ENCODE results near the gene GCC2.
"Not testable (repeated sequence)": the region's sequence is repeated elsewhere in the genome, so short reads cannot be mapped to it uniquely, and the experiment has no call there.

The GCC2 gene

DNA sequence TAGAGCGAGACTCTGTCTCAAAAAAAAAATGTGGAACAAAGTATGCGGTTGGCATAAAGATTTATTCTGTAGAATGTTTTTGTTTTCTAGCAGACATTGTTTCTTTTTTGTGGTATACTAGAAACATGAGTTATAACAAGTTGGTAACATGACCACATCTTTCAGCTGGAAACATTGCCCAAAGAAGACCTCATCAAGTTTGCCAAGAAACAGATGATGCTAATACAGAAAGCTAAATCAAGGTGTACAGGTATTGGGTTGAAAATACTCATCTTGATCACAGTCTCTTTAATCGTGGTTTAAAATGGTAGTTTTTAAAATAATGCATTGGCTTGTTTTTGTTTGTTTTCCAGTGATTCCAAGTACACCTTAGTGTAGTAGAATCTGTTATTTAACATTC, 1.9 kb downstream of the GCC2 start:
- H3K27me3 ChIP-seq (ENCODE audit: insufficient read depth, poor library complexity, severe bottlenecking) = no peaks in the 10 kb centered on the region
- DNase-seq (ENCODE audit: low read depth in 1 of 2, low spot score in 1 of 2) = no peak
- no peak overlapping the region for H3K4me3 ChIP-seq (replicated peaks; ENCODE audit: insufficient read depth, low read length)
- no peak for TF ChIP-seq GABPA (IDR thresholded peaks at IDR 0.05; ENCODE audit: low read depth)
- TF ChIP-seq, protein P1, sequence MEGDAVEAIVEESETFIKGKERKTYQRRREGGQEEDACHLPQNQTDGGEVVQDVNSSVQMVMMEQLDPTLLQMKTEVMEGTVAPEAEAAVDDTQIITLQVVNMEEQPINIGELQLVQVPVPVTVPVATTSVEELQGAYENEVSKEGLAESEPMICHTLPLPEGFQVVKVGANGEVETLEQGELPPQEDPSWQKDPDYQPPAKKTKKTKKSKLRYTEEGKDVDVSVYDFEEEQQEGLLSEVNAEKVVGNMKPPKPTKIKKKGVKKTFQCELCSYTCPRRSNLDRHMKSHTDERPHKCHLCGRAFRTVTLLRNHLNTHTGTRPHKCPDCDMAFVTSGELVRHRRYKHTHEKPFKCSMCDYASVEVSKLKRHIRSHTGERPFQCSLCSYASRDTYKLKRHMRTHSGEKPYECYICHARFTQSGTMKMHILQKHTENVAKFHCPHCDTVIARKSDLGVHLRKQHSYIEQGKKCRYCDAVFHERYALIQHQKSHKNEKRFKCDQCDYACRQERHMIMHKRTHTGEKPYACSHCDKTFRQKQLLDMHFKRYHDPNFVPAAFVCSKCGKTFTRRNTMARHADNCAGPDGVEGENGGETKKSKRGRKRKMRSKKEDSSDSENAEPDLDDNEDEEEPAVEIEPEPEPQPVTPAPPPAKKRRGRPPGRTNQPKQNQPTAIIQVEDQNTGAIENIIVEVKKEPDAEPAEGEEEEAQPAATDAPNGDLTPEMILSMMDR (IDR thresholded peaks at IDR 0.05; ENCODE audit: insufficient read depth, low read length) = no peak
- no peak for TF ChIP-seq POLR2AphosphoS5 (IDR thresholded peaks at IDR 0.05; ENCODE audit: low read depth)
- TF ChIP-seq SPI1 (IDR thresholded peaks at IDR 0.05; ENCODE audit: borderline replicate concordance, low read depth) = no peak
- TF ChIP-seq, protein P2, sequence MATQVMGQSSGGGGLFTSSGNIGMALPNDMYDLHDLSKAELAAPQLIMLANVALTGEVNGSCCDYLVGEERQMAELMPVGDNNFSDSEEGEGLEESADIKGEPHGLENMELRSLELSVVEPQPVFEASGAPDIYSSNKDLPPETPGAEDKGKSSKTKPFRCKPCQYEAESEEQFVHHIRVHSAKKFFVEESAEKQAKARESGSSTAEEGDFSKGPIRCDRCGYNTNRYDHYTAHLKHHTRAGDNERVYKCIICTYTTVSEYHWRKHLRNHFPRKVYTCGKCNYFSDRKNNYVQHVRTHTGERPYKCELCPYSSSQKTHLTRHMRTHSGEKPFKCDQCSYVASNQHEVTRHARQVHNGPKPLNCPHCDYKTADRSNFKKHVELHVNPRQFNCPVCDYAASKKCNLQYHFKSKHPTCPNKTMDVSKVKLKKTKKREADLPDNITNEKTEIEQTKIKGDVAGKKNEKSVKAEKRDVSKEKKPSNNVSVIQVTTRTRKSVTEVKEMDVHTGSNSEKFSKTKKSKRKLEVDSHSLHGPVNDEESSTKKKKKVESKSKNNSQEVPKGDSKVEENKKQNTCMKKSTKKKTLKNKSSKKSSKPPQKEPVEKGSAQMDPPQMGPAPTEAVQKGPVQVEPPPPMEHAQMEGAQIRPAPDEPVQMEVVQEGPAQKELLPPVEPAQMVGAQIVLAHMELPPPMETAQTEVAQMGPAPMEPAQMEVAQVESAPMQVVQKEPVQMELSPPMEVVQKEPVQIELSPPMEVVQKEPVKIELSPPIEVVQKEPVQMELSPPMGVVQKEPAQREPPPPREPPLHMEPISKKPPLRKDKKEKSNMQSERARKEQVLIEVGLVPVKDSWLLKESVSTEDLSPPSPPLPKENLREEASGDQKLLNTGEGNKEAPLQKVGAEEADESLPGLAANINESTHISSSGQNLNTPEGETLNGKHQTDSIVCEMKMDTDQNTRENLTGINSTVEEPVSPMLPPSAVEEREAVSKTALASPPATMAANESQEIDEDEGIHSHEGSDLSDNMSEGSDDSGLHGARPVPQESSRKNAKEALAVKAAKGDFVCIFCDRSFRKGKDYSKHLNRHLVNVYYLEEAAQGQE (IDR thresholded peaks at IDR 0.05; ENCODE audit: insufficient replicate concordance, low read depth) = no peak
- H3K27ac ChIP-seq (replicated peaks) = no peak overlapping the region

DNA sequence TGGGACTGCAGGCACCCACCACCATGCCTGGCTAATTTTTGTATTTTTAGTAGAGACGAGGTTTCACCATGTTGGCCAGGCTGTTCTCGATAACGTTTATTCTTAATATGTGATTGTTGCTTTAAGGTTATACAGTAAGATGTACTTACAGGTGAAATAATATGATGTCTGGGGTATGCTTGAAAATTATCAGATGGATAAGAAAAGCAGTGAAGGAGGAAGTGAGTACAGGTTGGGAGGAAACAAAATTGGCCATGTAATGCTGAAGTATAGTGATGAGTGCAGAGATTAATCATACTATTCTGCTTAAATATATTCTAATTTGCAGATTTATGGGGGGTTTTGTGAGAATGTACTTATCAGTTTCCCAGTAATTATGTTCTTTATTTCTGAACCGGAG, 3.0 kb downstream of the GCC2 start:
- no peak overlapping the region for H3K27ac ChIP-seq (replicated peaks)
- H3K4me3 ChIP-seq (replicated peaks; ENCODE audit: insufficient read depth, low read length) = no peak overlapping the region
- no peaks in the 10 kb centered on the region for H3K27me3 ChIP-seq (ENCODE audit: insufficient read depth, poor library complexity, severe bottlenecking)
- DNase-seq (ENCODE audit: low read depth in 1 of 2, low spot score in 1 of 2) = no peak
- TF ChIP-seq SPI1 (IDR thresholded peaks at IDR 0.05; ENCODE audit: borderline replicate concordance, low read depth) (no peak), GABPA (IDR thresholded peaks at IDR 0.05; ENCODE audit: low read depth) (no peak), POLR2AphosphoS5 (IDR thresholded peaks at IDR 0.05; ENCODE audit: low read depth) (no peak)
- TF ChIP-seq, protein P1 (IDR thresholded peaks at IDR 0.05; ENCODE audit: insufficient read depth, low read length) = no peak
- TF ChIP-seq, protein P2 (IDR thresholded peaks at IDR 0.05; ENCODE audit: insufficient replicate concordance, low read depth) = no peak

DNA sequence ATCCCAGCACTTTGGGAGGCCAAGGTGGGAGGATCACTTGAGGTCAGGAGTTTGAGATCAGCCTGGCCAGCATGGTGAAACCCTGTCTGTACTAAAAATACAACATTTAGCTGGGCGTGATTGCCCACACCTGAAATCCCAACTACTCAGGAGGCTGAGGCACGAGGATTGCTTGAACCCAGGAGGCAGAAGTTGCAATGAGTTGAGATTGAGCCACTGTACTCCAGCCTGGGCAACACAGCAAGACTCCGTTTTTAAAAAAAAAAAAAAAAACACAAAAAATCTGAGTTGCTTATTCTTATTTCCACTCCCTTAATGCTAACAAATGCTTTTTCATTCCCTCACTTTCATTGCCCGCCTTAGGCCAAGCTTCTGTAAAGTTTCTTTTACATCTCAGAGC, 4.5 kb downstream of the GCC2 start:
- H3K27me3 ChIP-seq (ENCODE audit: insufficient read depth, poor library complexity, severe bottlenecking); H3K4me3 ChIP-seq (replicated peaks; ENCODE audit: insufficient read depth, low read length); DNase-seq (ENCODE audit: low read depth in 1 of 2, low spot score in 1 of 2); H3K27ac ChIP-seq (replicated peaks): not testable (repeated sequence)

DNA sequence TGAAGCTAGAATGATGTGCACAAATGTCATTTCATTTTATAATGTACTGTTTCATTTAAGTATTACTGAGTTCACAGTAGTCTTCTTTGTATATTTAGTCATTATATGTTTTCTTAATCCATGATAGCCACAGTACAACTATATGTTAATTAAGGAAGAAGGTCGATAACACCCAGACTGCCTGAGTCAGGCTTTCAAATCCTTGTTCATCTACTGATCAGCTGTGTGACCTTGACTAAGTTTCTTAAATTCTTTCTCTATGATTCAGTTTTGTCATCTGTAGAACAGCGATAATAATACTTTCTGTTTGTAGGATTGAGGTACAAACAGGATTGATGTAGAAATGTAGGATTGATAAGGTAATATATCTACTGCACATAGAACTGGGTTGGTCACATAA, 5.4 kb downstream of the GCC2 start:
- no peak overlapping the region for H3K4me3 ChIP-seq (replicated peaks; ENCODE audit: insufficient read depth, low read length)
- TF ChIP-seq, protein P2 (IDR thresholded peaks at IDR 0.05; ENCODE audit: insufficient replicate concordance, low read depth) = no peak
- TF ChIP-seq POLR2AphosphoS5 (IDR thresholded peaks at IDR 0.05; ENCODE audit: low read depth) (no peak), SPI1 (IDR thresholded peaks at IDR 0.05; ENCODE audit: borderline replicate concordance, low read depth) (no peak), GABPA (IDR thresholded peaks at IDR 0.05; ENCODE audit: low read depth) (no peak)
- TF ChIP-seq, protein P1 (IDR thresholded peaks at IDR 0.05; ENCODE audit: insufficient read depth, low read length) = no peak
- H3K27me3 ChIP-seq (ENCODE audit: insufficient read depth, poor library complexity, severe bottlenecking) = no peaks in the 10 kb centered on the region
- no peak overlapping the region for H3K27ac ChIP-seq (replicated peaks)
- DNase-seq (ENCODE audit: low read depth in 1 of 2, low spot score in 1 of 2) = no peak
